ENCODE results near the gene APOBEC3B.

Gene APOBEC3B

GRCh38 chr22:38981992-38982927 lies at the start of gene APOBEC3B:
APOBEC3B (plus strand) TSS chr22:38982347; CDS start chr22:38982454, 107 bp downstream.
- no peak for TF ChIP-seq YY1 (IDR thresholded peaks at IDR 0.05; ENCODE audit: low read depth)
- no peak for TF ChIP-seq REST (IDR thresholded peaks at IDR 0.05; ENCODE audit: low read depth)
- TF ChIP-seq EP300 (IDR thresholded peaks at IDR 0.05; ENCODE audit: borderline replicate concordance), result peak; percentile 63; the same call in 1 of the 2 replicates
- peak; percentile 76 for TF ChIP-seq TCF12 (IDR thresholded peaks at IDR 0.05; ENCODE audit: low read depth)
- no peak for TF ChIP-seq CREB1 (IDR thresholded peaks at IDR 0.05; ENCODE audit: low read depth)
- no peak for TF ChIP-seq USF1 (IDR thresholded peaks at IDR 0.05)
- no peak for TF ChIP-seq ZBTB7A (IDR thresholded peaks at IDR 0.05; ENCODE audit: low read depth)
- TF ChIP-seq CEBPB (IDR thresholded peaks at IDR 0.05), result no peak
- peak; percentile 53; the same call in 1 of the 2 replicates for TF ChIP-seq NFIC (IDR thresholded peaks at IDR 0.05)
- no peak for TF ChIP-seq RAD21 (IDR thresholded peaks at IDR 0.05; ENCODE audit: low read depth)
- peak; percentile 88 for TF ChIP-seq MAX (IDR thresholded peaks at IDR 0.05)
- TF ChIP-seq EGR1 (IDR thresholded peaks at IDR 0.05), result 0 out of 2 replicates have a peak, but pooled peaks have one; percentile 32
- peak; percentile 71 for TF ChIP-seq TEAD4 (IDR thresholded peaks at IDR 0.05)
- no peak for TF ChIP-seq TAF1 (IDR thresholded peaks at IDR 0.05; ENCODE audit: low read depth)
- TF ChIP-seq FOXM1 (IDR thresholded peaks at IDR 0.05; ENCODE audit: borderline replicate concordance, low read depth), result 0 out of 2 replicates have a peak, but pooled peaks have one; percentile 26

GRCh38 chr22:38935023-38935422 lies 47.1 kb upstream of the APOBEC3B start:
- peak; percentile 61 for TF ChIP-seq USF1 (IDR thresholded peaks at IDR 0.05)
- TF ChIP-seq EP300 (IDR thresholded peaks at IDR 0.05; ENCODE audit: borderline replicate concordance), result peak; percentile 60
- no peak for TF ChIP-seq EGR1 (IDR thresholded peaks at IDR 0.05)
- TF ChIP-seq YY1 (IDR thresholded peaks at IDR 0.05; ENCODE audit: low read depth), result 0 out of 2 replicates have a peak, but pooled peaks have one; percentile 31
- no peak; the same call in 1 of the 2 replicates for TF ChIP-seq RAD21 (IDR thresholded peaks at IDR 0.05; ENCODE audit: low read depth)
- peak; percentile 54; the same call in 1 of the 2 replicates for TF ChIP-seq TCF12 (IDR thresholded peaks at IDR 0.05; ENCODE audit: low read depth)
- no peak for TF ChIP-seq TAF1 (IDR thresholded peaks at IDR 0.05; ENCODE audit: low read depth)
- peak; percentile 55; the same call in 1 of the 2 replicates for TF ChIP-seq TEAD4 (IDR thresholded peaks at IDR 0.05)
- TF ChIP-seq NFIC (IDR thresholded peaks at IDR 0.05), result peak; percentile 98
- no peak for TF ChIP-seq CEBPB (IDR thresholded peaks at IDR 0.05)
- no peak for TF ChIP-seq FOXM1 (IDR thresholded peaks at IDR 0.05; ENCODE audit: borderline replicate concordance, low read depth)
- no peak for TF ChIP-seq REST (IDR thresholded peaks at IDR 0.05; ENCODE audit: low read depth)
- TF ChIP-seq MAX (IDR thresholded peaks at IDR 0.05), result peak; percentile 62

GRCh38 chr22:38935616-38936015 lies 46.5 kb upstream of the APOBEC3B start:
- TF ChIP-seq YY1 (IDR thresholded peaks at IDR 0.05; ENCODE audit: low read depth) (no peak), NFIC (IDR thresholded peaks at IDR 0.05) (no peak), CEBPB (IDR thresholded peaks at IDR 0.05) (no peak), TCF12 (IDR thresholded peaks at IDR 0.05; ENCODE audit: low read depth) (no peak), EP300 (IDR thresholded peaks at IDR 0.05; ENCODE audit: borderline replicate concordance) (no peak), ZBTB7A (IDR thresholded peaks at IDR 0.05; ENCODE audit: low read depth) (no peak), EGR1 (IDR thresholded peaks at IDR 0.05) (no peak), TEAD4 (IDR thresholded peaks at IDR 0.05) (no peak), CREB1 (IDR thresholded peaks at IDR 0.05; ENCODE audit: low read depth) (no peak), MAX (IDR thresholded peaks at IDR 0.05) (no peak), USF1 (IDR thresholded peaks at IDR 0.05) (no peak), FOXM1 (IDR thresholded peaks at IDR 0.05; ENCODE audit: borderline replicate concordance, low read depth) (no peak), RAD21 (IDR thresholded peaks at IDR 0.05; ENCODE audit: low read depth) (no peak), REST (IDR thresholded peaks at IDR 0.05; ENCODE audit: low read depth) (no peak), TAF1 (IDR thresholded peaks at IDR 0.05; ENCODE audit: low read depth) (no peak)

Measured in Ishikawa (cell line).